ENCODE measurements around the gene KREMEN1.

- TF ChIP-seq CTCF (IDR thresholded peaks at IDR 0.05) (no peak), TCF7L2 (IDR thresholded peaks at IDR 0.05; ENCODE audit: low read depth, low read length) (no peak), REST (IDR thresholded peaks at IDR 0.05; ENCODE audit: insufficient read depth in 1 of 2, low read depth in 2 of 2, low read length in 1 of 2) (no peak), POLR2AphosphoS5 (IDR thresholded peaks at IDR 0.05; ENCODE audit: low read depth, low read length) (no peak)
These were observed 29.5 kb downstream of the KREMEN1 start for GRCh38 chr22:29102300-29102699.
